WERI-Rb-1 (cell line): ENCODE data around the gene STRAP.

Experiments used
- DNase-seq: peaks from one replicate; pipeline ENCODE4 v3.0.0-alpha.2; 2020
- H3K27ac ChIP-seq: fragments of 250-450 bp; sonication (Bioruptor Pico); 2 replicates; pipeline ENCODE4 v1.5.1; 2020; ENCODE audit warnings: mild to moderate bottlenecking, moderate library complexity
- H3K27me3 ChIP-seq: fragments of 250-450 bp; sonication (Bioruptor Pico); 2 replicates; pipeline ENCODE4 v1.5.1; 2021; ENCODE audit warnings: mild to moderate bottlenecking, low read depth, moderate library complexity; ENCODE audit not compliant: insufficient read depth, severe bottlenecking
- H3K36me3 ChIP-seq: fragments of 250-450 bp; sonication (Bioruptor Pico); 2 replicates; pipeline ENCODE4 v1.5.1; 2020; ENCODE audit warnings: mild to moderate bottlenecking, moderate library complexity
- H3K4me3 ChIP-seq: 2 replicates; pipeline ENCODE4 v1.5.1; 2011; ENCODE audit warnings: low read depth, mild to moderate bottlenecking, control low read depth, low read length
- H3K9me3 ChIP-seq: fragments of 250-450 bp; sonication (Bioruptor Pico); 2 replicates; pipeline ENCODE4 v1.5.1; 2021; ENCODE audit warnings: mild to moderate bottlenecking, moderate library complexity; ENCODE audit not compliant: severe bottlenecking
- CTCF ChIP-seq: IDR thresholded peaks from 2 replicates; pipeline ENCODE4 v1.5.1; 2011; ENCODE audit warnings: low read depth, mild to moderate bottlenecking, control low read depth, inconsistent platforms, low read length

Gene STRAP

GRCh38 chr12:15886372-15887042 lies 4.3 kb downstream of the STRAP start:
- no peak for TF ChIP-seq CTCF
- Histone ChIP-seq H3K4me3 (no peak overlapping the region), H3K36me3 (peaks cover 64% of the 10 kb centered on the region), H3K27me3 (no peaks in the 10 kb centered on the region), H3K9me3 (no peaks in the 10 kb centered on the region), H3K27ac (no peak overlapping the region)
- DNase-seq: no peak

GRCh38 chr12:15887043-15887817 lies 5.0 kb downstream of the STRAP start:
- no peak for TF ChIP-seq CTCF
- H3K36me3 ChIP-seq: peaks cover 71% of the 10 kb centered on the region
- no peaks in the 10 kb centered on the region for H3K9me3 ChIP-seq

GRCh38 chr12:15892645-15893259 lies 10.6 kb downstream of the STRAP start:
- DNase-seq: no peak
- Histone ChIP-seq H3K36me3 (peaks cover 66% of the 10 kb centered on the region), H3K4me3 (no peak overlapping the region), H3K9me3 (no peaks in the 10 kb centered on the region), H3K27me3 (no peaks in the 10 kb centered on the region), H3K27ac (no peak overlapping the region)
- no peak for TF ChIP-seq CTCF

More at GRCh38 chr12:15887043-15887817, 5.0 kb downstream of the STRAP start:
- no peaks in the 10 kb centered on the region for H3K27me3 ChIP-seq
- no peak overlapping the region for H3K27ac ChIP-seq
- no peak for DNase-seq
- H3K4me3 ChIP-seq: no peak overlapping the region

GRCh38 chr12:15893260-15893659 lies 11.1 kb downstream of the STRAP start:
- H3K36me3 ChIP-seq: peaks cover 69% of the 10 kb centered on the region
- no peak for TF ChIP-seq CTCF
- no peak for DNase-seq
- H3K27me3 ChIP-seq: no peaks in the 10 kb centered on the region
- H3K4me3 ChIP-seq: no peak overlapping the region
- H3K27ac ChIP-seq: no peak overlapping the region
- H3K9me3 ChIP-seq: no peaks in the 10 kb centered on the region

GRCh38 chr12:15896867-15897266 lies 14.7 kb downstream of the STRAP start:
- Histone ChIP-seq H3K36me3 (peaks cover 77% of the 10 kb centered on the region), H3K4me3 (no peak overlapping the region), H3K9me3 (no peaks in the 10 kb centered on the region), H3K27me3 (no peaks in the 10 kb centered on the region), H3K27ac (no peak overlapping the region)
- no peak for DNase-seq
- TF ChIP-seq CTCF: no peak
